Heart left ventricle (tissue), 16 donors: ENCODE measurements around the gene IFIH1. TPM values are rescaled to one million over a fixed set of nuclear protein-coding genes. Genes with fewer than 3 reads are reported as not detected.

Source experiments
- ATAC-seq, 4 donors: fragments of 200-7000 bp; cut with Tn5 transposase; one replicate each; pipeline ENCODE4 v1.9.1; 2020 to 2022; ENCODE audit warnings: moderate library complexity in 4 of 4, mild to moderate bottlenecking in 3 of 4, moderate number of reproducible peaks in 1 of 4
- DNase-seq, 5 donors: peaks; one replicate each; pipeline ENCODE4 v3.0.0-alpha.2; 2020
- H3K27ac ChIP-seq, 12 donors: fragments of 200-600 bp; sonication (generic) in 4 of 12; one replicate each; pipeline versions ENCODE4 v1.5.0 to v1.8.0; 2016 to 2022; ENCODE audit warnings: mild to moderate bottlenecking in 2 of 12
- H3K27me3 ChIP-seq, 9 donors: fragments of 200-600 bp; sonication (generic) in 2 of 9; one replicate each; pipeline versions ENCODE4 v1.5.1 to v1.8.0; 2016 to 2022; ENCODE audit warnings: mild to moderate bottlenecking in 3 of 9
- H3K36me3 ChIP-seq, 9 donors: fragments of 200-600 bp; sonication (generic) in 2 of 9; one replicate each; pipeline versions ENCODE4 v1.5.0 to v1.8.0; 2018 to 2022; ENCODE audit warnings: mild to moderate bottlenecking in 2 of 9
- H3K4me1 ChIP-seq, 12 donors: fragments of 200-600 bp; sonication (generic) in 4 of 12; one replicate each; pipeline versions ENCODE4 v1.5.0 to v1.8.0; 2016 to 2022; ENCODE audit warnings: mild to moderate bottlenecking in 3 of 12
- H3K4me3 ChIP-seq, 12 donors: fragments of 200-600 bp; sonication (generic) in 4 of 12; one replicate each; pipeline versions ENCODE4 v1.5.0 to v1.8.0; 2017 to 2022; ENCODE audit warnings: mild to moderate bottlenecking in 9 of 12, moderate library complexity in 4 of 12
- H3K9me3 ChIP-seq, 12 donors: fragments of 200-600 bp; sonication (generic) in 4 of 12; one replicate each; pipeline versions ENCODE4 v1.5.0 to v1.8.0; 2016 to 2022; ENCODE audit warnings: mild to moderate bottlenecking in 1 of 12
- CTCF ChIP-seq, 12 donors: fragments of 200-600 bp; sonication (generic) in 4 of 12; IDR thresholded peaks; one replicate each; pipeline versions ENCODE4 v1.5.0 to v1.8.0; 2018 to 2022; ENCODE audit warnings: antibody characterized with exemption in 12 of 12, mild to moderate bottlenecking in 5 of 12
- POLR2A ChIP-seq, 2 donors: fragments of 450-650 bp; IDR thresholded peaks; one replicate each; pipeline ENCODE4 v1.6.1; 2017; ENCODE audit warnings: antibody characterized with exemption in 2 of 2, mild to moderate bottlenecking in 2 of 2, moderate library complexity in 2 of 2
- WGBS, 4 donors: extraction: QIAGEN DNeasy Blood & Tissue Kit in 2 of 4; methylation state at CpG; one replicate each; pipeline versions ENCODE4 v1.1.5 to v1.1.7; 2013 to 2018; 5-methylcytosine and 5-hydroxymethylcytosine counted together
- intact Hi-C, 10 donors: fragments of 100-400 bp; cut with DNase I; formaldehyde crosslinking; loops; one replicate each; pipeline versions ENCODE4 v1.11.1 to v1.14.2; 2022
- polyA plus RNA-seq, 2 donors: library from polyadenylated mRNA; stranded (reverse); fragments of 200-250 nt; gene quantifications; one replicate each; pipeline ENCODE4 v1.2.3, GENCODE V29; 2013
- total RNA-seq, 9 donors: library from RNA; depleted of rRNA in 2 of 9; stranded (reverse); fragments of >200 nt in 2 of 9; fragmentation: NEBNext Ultra II Directional in 3 of 9; extraction: Animal tissue kit (Norgen Biotek cat#: 25700) in 3 of 9; gene quantifications; one replicate each; pipeline versions ENCODE4 v1.1.0 to v1.2.4, GENCODE V29; 2016 to 2023
- donor health status: ischemic (EF 13 %, LVEDD 7.1; RV severe dilation, severe dysfunction).
- donor health status: healthy with polysubstance abuse.
- donor health status: DM: no; HTN: yes; CAD: no.
- donor health status: DM: no; HTN: no; CAD: no.
- donor health status: ischemic (EF 25% LVEDD 6.9; RV normal size, moderate dysfunction).
- donor health status: ischemic (EF 25% LVEDD 5.7; RV mildly dilated, moderate dysfunction).
- donor health status: healthy.
- donor health status: DM: yes; HTN: yes; CAD: no.
- donor health status: ischemic (EF 35%, LVEDD 5.7; RV mildly dilated, moderate dysfunction).
- donor health status: nonischemic (EF 11% LVEDD 7.7; RV severe dilation, severe dysfunction).
- donor health status: DM: yes; HTN: yes; CAD: no.
- donor health status: PGD.
- donor health status: ischemic (EF 29% LVEDD 5.4; RV normal size, mild dysfunction).
- donor health status: nonischemic (EF 23%, LVEDD 6.1; RV moderate dilation, normal function).

Gene IFIH1
- total and polyA plus RNA-seq, 11 donors: 3.4 to 24.2 (median 5.5) TPM

- no peaks in the 10 kb centered on the region for H3K9me3 ChIP-seq
- no peak for TF ChIP-seq CTCF (IDR thresholded peaks at IDR 0.05)
- TF ChIP-seq POLR2A (IDR thresholded peaks at IDR 0.05): no peak
- no peak for ATAC-seq
- DNase-seq: no peak
- WGBS, 4 donors: 89 to 94% (median 91%) methylated on average over 1 of the region's 1 CpG
- H3K36me3 ChIP-seq: peaks cover 0 to 21% (median 0%) of the 10 kb centered on the region in 9 donors
- peaks cover 0 to 16% (median 0%) of the 10 kb centered on the region in 12 donors for H3K4me1 ChIP-seq
- H3K4me3 ChIP-seq: no peak overlapping the region
- H3K27ac ChIP-seq: no peak overlapping the region
- intact Hi-C loops: no loop called here
- no peaks in the 10 kb centered on the region for H3K27me3 ChIP-seq
Measured at GRCh38 chr2:162217598-162217997, 100.9 kb downstream of the IFIH1 start.

Other genes with a start within 250 kb of the IFIH1 start
- 10 to 100 TPM in 3 of 9 donors, 1 to 10 TPM in 6; 5.6 to 16.1 (median 8.6) TPM for gene DPP4, start 244.5 kb downstream of the IFIH1 start, total RNA-seq
- gene DPP4, start 244.5 kb downstream of the IFIH1 start, polyA plus RNA-seq: 1 to 10 TPM; 3.4 TPM
- not detected for gene GCG, start 166.4 kb downstream of the IFIH1 start, total RNA-seq
- gene GCG, start 166.4 kb downstream of the IFIH1 start, polyA plus RNA-seq: not detected
- gene FAP, start 75.2 kb downstream of the IFIH1 start, total RNA-seq: 10 to 100 TPM in 1 of 9 donors, 1 to 10 TPM in 6, under 1 TPM in 2; 0.75 to 11.3 (median 3.5) TPM
- gene FAP, start 75.2 kb downstream of the IFIH1 start, polyA plus RNA-seq: 1 to 10 TPM in 1 of 2 donors, under 1 TPM in 1; 0.88 to 1.5 TPM
- 10 to 100 TPM in 2 of 9 donors, 1 to 10 TPM in 7; 5.8 to 20.3 (median 6.4) TPM for gene GCA, start 25.4 kb upstream of the IFIH1 start, total RNA-seq
- gene GCA, start 25.4 kb upstream of the IFIH1 start, polyA plus RNA-seq: 10 to 100 TPM in 1 of 2 donors, 1 to 10 TPM in 1; 3.0 to 11.0 TPM